OCI-M1 (cell line): Measurements from ENCODE around the gene POLD4.
A peak's percentile ranks its signal among the peaks of the same experiment; 100 is the strongest.

Experiments used
- DNase-seq: peaks from one replicate; lab custom pipeline; 2025; lab: John Stamatoyannopoulos, UW

Gene POLD4

GRCh38 chr11:67371189-67371910, 18.0 kb upstream of the POLD4 start:
- peak; percentile 36 for DNase-seq

- DNase-seq = no peak
These were observed 17.2 kb upstream of the POLD4 start for GRCh38 chr11:67370351-67371076.

GRCh38 chr11:67369801-67370284, 16.5 kb upstream of the POLD4 start:
- DNase-seq = no peak

DNA sequence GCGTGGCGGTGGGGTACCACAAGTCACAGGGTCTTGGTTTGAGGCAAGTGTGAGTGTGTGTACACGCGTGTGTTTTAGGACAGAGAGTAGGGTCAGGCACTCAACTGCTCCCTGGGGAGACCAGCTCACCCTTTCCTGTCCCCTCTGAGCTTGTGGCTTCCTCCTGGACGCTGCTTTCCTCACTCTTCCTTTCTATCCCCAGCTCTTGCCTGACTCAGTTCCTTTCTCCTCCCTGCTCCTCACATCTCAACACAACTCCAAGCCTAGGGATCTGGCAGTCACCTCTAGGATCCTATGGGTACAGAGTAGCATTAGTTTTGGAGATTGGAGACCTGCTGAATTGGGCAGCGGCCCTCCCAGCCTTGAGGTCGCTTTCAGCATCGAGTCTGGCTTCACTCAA, 15.9 kb upstream of the POLD4 start:
- no peak for DNase-seq

DNA sequence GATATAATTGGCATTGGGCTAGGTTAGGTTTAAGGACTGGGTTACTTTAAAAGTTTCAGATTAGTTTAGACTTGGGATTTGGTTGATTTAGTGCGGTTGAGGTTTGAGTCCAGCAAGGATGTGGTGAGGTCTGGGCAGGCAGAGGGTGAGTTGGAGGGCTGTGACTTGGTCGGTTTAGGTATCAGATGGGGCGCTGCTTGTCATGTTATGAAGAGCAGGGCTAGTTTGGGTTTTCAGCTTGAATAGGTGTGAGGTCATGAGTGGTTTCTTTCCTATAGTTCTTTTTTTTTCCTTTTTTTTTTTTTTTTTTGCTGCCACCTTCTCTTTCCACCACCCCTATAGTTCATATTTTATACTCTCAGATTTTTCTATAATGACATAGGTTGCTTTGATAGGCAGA, 15.3 kb upstream of the POLD4 start:
- no peak for DNase-seq

DNA sequence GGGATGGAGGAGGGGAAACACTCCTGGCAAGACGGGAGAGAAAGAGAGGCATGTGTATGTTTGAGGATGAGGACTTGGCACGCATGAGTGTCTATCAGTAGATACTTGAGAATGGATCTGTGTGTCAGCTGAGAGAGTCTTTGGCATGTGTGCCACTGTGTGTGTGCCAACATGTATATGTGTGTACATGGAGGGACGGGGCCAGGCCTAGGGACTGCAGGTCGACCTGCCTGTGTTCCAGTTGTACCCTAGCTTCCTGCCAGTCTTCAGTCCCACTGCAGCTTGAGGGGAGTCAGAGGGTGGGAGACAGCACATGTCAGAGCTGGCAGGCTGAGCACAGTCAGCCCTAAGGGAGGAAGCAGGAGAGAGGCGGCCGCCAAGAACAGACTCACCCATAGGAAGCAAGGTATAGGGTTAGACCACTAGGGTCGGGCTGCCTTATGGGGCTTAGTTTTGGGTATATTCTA, 14.4 kb upstream of the POLD4 start:
- DNase-seq = no peak

DNA sequence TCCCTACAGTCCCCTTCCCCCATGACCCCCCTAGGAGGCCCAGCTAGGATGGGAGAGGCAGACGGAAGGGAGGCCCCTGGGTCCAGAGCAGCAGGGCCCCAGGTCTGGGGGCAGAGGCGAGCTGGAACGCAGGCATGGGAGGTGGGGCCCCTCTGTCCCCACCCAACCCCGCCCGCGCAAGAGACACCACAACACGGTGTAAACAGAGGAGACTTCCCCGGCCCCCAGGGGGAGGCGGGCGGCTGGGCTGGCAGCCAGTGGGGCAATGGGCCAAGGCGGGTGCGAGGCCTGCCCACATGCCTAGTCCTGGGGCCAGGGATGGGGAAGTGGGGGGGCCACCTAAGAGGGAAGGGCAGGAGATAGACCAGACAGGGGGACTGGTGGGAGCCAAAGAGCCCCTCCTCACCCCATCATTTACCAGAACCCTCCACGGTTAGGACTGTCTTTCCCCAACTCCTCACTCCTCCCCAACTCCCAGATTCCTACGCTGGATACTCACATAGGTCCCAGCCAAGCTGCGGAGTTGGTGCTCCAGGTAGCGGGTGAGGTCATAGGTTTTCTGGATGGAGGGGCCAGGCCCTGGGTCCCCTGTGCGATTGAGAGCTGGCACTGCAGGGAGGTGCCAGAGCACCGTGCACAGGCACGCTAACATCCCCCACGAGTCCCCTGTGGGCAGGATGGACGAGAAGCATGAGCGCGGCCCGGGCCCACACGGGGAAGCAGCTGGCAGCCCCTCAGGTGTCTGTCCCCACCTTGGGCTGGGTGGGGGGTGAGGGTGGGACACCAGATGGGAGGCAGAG, 13.8 kb upstream of the POLD4 start:
- no peak for DNase-seq

- DNase-seq = no peak
These were observed 13.2 kb upstream of the POLD4 start for GRCh38 chr11:67366546-67366945.

DNA sequence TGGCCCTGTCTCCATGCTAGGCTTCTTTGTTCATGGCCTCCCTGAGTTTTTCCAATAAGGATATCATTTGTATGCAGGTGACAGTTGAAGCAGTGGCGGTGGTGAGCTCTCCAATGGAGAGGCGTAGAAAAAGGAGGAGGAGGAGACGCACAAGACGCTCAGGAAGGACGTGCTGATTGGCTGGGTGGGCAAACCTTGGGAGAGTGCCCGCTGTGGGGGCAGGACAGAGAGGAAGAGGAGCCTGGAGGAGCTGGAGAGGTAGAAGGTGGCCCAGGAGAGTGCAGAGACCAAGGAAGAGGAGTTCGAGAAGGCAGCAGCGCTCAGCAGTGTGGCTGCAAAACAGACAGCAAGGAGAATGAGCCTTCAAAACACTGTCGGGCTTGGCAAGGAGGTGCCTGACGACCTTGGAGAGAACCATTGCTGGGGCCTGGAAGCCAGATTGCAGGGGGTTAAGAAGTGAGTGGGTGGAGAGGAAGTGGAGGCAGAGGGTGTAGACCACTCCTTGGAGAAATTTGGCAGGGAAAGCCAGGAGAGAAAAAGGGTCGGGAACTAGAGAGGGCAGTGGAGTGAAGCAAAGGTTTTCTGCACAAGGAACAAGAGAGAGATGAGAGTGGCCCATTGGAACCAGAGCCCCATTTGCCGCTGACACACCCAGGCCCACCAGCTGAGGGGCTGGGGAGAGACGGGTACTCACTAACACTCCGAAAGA, 12.5 kb upstream of the POLD4 start:
- DNase-seq = no peak

DNA sequence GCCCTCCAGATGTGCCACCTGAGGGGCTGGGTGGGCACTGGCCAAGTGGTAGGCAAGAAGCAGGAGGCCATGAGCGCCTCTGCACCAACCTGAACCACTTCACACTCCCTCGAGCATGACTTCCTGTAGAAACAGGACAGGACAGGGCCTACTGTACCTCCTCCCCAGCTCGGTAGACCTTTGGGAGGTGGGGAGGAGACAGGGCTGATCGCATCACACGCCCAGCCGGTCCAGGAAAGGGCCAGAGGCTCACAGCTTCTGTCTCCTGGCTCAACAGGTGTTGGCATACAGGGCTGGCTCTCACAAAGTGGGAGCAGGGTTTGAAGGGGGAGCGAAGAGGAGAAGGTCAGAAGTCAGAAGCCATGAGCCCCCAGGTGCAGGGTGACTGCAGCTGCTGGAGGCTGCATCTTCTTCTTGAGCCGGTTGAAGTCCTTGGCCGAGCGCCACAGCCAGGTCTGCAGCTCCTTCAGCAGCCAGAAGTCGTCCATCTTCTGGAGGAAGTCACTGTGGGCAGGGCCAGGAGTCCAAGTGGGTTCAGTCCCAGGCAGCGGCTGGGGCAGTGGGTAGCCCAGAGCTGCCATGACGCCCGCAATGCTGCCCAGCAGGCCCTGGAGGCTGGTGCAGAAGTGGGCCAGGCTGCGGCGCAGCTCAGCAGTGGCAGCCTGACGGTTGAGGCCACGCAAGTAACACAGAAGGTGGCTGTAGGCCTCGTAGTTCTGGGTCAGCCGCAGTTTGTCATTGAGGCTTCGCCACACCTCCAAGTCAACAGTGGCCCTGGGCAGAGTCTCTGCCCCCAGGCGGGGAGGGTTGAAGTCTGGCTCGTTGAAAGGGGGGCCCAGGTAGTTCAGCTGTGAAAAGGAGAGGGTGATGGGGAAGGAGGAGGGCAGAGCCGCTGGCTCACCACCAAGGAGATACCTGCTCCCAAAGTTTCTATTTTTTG, 11.7 kb upstream of the POLD4 start:
- DNase-seq = no peak

DNA sequence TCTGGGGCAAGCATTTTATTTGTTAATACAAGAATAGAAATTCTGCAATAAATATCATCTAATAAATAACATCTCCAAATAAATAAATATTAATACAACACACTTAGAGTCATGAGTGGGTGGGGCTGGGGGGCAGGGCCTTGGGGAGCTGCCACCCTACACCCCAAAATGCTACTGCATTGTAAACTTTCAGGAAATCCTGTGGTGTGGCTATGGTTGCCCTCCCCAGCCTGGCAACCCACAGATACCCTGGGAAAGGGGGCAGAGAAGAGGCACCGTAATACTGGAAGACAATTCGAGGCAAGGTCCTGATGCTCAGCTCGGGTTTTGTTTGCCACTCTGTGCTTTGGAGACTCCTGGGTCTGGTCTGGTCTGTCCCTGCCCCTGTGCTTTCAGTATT, 10.8 kb upstream of the POLD4 start:
- no peak for DNase-seq

DNA sequence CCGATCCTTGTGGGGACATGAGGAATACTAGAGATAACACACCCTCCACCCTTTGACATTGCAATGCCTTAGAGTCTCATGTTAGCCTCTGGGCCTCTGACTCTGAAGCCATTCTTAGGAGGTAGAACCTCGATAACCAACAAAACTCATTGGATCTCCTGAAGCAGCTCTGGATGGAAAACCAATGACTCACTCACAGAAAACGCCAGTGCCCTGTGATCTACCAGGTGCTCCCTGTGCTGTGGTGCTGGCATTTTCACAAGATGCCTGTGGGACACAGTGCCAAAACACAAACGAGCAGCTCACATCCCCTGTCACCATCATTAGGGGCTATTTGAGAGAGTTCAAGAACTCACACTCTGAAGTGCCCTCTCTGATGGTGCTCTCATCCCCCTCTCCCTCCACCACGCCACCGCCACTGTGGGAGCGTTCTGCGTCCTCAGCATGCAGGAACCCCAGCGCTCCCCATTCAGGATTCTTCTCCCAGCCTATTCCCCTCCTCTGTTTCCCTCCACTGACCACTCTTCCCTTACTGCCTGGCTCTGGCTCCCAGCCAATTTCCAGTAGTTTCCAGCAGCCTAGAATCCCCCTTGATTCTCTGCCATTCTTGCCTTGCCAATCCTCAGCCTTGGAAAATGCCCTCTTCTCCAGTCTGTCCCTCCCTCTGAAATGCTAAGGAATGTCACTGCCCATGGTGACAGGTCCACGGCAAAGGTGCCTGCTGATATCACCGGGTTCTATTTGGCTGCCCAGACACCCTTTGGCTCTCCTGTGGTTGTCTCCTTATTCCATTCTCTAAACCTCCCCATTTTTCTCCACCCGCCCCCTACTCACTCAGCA, 4.7 kb upstream of the POLD4 start:
- DNase-seq = no peak

- DNase-seq = peak; percentile 87
These were observed 3.7 kb upstream of the POLD4 start for GRCh38 chr11:67356864-67357561.

DNA sequence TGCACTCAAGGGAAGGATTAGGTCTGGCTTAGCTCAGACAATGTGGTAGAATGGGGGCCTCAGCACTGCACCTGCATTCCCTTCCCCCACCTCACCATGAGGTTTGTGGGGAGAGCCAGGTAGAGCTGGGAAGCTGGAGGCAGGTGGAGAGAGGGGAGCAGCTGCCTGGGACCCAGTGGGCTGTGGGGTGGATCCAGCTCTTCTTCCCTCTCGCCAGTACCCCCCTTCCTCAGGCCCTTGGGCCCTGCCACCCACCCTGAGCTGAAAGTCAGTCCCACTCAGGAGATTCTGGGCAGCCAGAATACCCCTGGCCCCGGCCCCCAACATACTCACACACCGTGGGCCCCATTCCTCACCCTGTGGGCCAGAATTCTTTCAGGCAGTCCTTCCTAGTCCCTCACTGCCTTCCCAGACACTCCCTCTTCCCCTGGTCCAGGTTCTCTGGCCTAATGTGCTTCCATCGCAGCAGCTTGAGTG, 3.1 kb upstream of the POLD4 start:
- no peak for DNase-seq

- no peak for DNase-seq
These were observed 2.5 kb upstream of the POLD4 start for GRCh38 chr11:67355794-67356386.

DNA sequence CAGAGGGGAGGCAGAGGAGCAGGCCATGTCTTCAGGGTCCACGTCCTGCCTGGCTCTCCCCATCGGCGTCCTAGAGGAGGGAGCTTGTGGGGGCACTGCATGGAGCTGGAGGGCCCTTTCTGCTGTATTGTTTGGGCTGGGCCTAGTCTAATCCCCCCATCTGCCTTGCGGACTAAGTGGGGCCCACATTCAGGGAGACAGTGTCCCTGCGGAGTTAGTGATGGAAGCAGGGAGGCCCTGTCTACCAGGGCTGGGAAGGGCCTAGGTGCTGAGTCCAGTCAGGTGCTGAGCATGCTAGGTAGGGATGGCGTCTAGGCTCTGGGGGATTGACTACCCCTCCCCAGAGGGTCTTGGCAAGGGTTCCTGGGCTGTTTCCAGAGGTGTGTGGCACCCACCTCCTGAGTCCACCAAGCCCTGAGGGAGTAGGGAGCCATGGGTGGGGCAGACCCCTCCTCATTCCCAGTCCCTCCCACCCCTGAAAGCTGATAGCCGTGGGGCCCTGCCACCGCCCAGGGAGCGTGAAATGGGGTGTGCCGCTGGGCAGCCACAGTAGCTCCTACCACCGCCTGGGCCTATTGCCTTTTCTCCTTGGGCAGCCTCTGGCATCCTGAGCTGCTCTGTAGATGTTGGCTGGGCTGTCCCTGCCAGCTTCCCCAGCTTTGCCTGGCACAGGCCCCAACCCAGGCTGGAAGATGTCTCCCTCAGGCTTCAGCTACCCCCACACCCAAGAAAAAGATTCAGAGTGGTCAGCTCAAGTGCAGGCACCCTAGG, 1.9 kb upstream of the POLD4 start:
- no peak for DNase-seq

GRCh38 chr11:67354075-67355022, 1.0 kb upstream of the POLD4 start:
- peak; percentile 69 for DNase-seq
